Stimulated activated CD8-positive, alpha-beta memory T cell treated with anti-CD3 and anti-CD28 coated beads, Interleukin-4, amount 100 ng/mL, for 1 hour (primary cell): ENCODE measurements around the gene TFPI.

Experiments used
- DNase-seq, 2 donors: peaks; one replicate each; pipeline ENCODE4 v3.0.0-alpha.2; 2020; ENCODE audit warnings: low read depth in 2 of 2, low spot score in 1 of 2

Gene TFPI

DNA sequence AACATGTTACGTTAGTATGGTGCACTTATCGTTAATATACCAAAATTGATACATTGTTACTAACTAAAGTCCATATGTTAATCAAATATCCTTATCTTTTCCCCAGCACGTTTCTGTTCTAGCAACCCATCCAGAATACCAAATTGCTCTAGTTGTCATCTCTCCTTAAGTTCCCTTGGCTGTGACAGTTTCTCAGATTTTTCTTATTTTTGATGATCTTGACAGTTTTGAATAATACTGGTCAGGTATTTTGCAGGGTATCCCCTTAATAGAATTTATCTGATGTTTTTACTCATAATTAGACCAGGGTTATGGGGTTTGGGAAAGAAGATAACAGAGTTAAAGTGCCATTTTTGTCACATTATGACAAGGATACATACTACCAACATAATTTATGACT is 47.8 kb downstream of the TFPI start:
- no peak for DNase-seq

DNA sequence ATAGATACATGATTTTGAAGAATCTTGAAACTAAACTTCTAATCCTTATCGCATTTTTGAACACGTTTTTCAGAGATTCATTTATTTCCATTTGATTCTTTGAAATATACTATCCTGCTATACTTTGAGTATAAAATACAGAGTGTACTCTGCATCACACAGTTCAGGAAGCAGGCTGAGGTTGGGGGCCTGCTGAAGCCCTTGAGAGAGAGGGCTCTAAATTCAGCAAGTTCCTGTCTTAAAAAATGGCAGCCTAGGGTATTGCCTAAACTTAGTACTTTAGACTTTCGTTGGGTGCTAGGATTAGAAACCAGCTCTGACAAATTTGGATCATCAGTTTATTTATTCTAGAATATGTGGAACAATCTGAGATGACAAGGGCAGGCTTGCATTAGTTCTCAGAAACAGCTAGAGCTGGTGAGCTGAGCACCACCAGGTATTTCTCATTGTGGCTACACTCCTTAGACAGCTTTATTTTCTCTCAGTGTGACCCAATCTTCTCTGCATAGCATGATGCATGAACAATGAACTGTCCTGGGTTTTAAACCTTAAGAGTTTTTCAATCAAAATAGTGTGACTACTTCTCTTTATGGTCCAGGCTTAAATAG is 49.1 kb downstream of the TFPI start:
- DNase-seq = no peak

DNA sequence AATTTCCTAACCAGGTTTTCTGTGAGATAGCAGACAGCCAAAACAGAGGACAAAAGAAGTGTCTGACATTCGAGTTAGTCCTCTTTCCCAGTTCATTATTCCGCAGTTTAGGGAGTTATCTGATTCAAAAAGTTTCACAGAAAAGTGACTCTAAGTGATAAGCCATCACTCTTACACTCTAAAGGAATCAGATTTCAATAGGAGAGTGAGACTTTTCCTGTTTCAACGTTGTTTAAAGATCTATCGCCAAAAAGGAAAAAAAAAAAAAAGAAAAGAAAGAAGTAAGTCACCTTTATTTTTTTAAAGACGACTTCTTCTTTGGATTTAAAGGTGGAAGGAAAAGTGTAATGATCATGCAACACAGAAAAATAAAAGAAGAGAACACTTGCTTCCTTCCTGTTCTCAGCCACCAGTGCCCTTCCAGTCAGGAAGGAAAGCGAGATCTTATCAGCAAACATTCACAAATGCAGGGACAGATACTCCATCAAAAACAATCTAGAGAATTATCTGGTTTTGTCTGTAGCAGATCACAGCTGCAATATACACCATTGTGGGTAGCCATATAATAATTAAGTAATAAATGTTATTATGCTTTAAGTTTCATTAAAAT is 49.8 kb downstream of the TFPI start:
- DNase-seq = no peak

DNA sequence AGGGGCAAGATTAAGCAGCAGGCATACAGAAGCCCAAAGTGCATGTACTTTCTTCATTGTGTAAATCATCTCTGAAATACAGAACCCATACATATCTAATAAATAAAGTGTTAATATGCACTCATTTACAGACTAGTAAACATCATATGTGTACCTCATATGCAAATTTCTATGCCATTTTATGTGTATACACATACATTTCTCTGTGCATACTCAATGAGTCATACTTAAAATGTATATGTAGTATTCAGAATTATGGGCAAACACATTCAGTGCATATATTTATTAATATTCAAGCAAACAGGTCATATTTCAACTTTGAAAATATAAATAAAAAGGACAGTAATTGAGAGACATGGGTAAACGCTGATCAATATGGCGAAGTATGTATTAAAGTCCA is 50.5 kb downstream of the TFPI start:
- no peak for DNase-seq

- no peak for DNase-seq
Measured at GRCh38 chr2:187502467-187502866, 51.8 kb downstream of the TFPI start.

GRCh38 chr2:187500585-187501359 is 53.5 kb downstream of the TFPI start:
- no peak for DNase-seq

GRCh38 chr2:187499941-187500532 is 54.2 kb downstream of the TFPI start:
- DNase-seq = no peak

DNA sequence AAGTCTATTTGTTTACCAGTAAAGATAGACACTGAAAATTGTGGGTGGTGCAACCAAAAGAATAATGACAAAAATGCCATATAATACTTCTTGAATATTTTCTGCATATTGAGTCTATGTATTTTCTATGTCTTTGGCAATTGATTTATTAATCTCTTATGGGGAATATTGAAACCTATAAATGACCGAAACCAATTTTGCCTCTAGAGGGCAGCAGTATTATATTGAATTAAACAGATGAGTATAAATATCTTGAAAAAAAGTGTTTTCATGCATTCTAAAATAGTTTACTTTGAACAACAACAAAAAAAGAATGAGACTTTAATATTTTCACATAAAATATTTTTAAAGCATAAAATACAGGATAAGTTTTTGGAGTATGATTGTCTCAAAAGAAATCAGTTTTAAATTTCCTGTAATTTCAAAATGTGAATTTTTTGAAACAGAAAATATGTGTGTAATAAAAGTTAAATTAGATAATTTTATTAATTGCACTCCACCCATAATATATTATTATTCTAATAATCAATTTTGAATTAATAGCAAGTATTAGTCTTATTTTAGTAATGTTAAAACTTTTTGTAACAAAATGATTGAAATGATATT is 56.3 kb downstream of the TFPI start:
- no peak for DNase-seq

GRCh38 chr2:187497140-187497539 is 57.1 kb downstream of the TFPI start:
- no peak for DNase-seq

GRCh38 chr2:187495324-187495723 is 58.9 kb downstream of the TFPI start:
- DNase-seq = no peak

GRCh38 chr2:187493877-187494568 is 60.2 kb downstream of the TFPI start:
- no peak for DNase-seq

- DNase-seq = no peak
Measured at GRCh38 chr2:187493180-187493579, 61.1 kb downstream of the TFPI start.

DNA sequence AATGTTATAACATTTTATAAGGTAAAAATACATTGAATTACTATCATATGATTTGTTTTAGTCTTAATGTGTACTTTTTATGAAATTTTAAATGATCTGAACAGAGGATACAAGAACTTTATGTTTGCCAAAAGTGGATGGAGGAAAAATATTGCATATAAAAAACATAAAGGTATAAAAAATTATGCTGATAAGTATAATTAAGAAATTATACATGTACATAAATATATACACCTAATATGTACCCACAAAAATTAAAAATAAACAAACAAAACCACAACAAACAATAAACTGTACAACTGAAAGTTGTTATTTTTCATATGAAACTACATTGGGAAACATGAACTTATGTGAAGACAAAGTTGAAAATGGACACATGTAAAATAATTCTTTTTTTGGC is 68.0 kb downstream of the TFPI start:
- DNase-seq = no peak

- no peak for DNase-seq
Measured at GRCh38 chr2:187485523-187485922, 68.7 kb downstream of the TFPI start.

DNA sequence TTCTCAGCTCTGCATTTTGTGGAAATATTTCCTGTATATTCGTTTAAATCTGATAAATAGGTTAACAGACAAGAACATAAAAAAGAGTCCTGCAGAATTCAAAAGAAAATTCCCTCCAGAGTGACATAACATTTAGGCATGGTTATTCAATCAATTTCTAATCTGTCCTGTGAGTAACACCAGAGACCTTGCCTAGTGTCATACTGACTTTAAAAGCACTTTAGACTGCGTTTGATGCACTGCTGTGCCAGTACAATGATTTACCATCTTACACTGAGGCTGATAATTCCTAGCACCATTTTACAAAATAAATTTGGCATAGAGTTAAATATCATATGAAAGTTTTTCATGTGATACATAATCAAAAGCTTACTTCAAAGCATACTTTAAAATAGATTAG is 70.7 kb downstream of the TFPI start:
- no peak for DNase-seq

- no peak for DNase-seq
Measured at GRCh38 chr2:187482796-187483195, 71.4 kb downstream of the TFPI start.

- DNase-seq = no peak
Measured at GRCh38 chr2:187481543-187481942, 72.7 kb downstream of the TFPI start.

DNA sequence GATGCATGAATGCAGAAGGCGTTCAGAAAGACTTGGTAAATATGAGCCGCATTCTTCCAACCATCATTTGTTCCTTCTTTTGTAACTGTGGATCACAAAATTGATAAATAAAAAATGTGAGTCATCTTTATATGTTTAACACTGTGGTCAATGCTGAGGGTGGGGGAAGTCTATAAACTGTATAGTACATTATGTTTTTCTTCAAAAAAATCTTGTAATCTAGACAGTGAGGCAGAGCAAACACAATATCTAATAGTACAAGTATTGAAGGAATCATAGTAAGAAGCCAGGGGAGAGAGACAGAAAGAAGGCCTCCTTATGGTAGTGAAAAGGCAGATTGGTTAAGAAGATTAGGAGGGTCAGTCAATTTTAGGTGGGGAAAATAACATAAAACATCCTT is 75.5 kb downstream of the TFPI start:
- no peak for DNase-seq

DNA sequence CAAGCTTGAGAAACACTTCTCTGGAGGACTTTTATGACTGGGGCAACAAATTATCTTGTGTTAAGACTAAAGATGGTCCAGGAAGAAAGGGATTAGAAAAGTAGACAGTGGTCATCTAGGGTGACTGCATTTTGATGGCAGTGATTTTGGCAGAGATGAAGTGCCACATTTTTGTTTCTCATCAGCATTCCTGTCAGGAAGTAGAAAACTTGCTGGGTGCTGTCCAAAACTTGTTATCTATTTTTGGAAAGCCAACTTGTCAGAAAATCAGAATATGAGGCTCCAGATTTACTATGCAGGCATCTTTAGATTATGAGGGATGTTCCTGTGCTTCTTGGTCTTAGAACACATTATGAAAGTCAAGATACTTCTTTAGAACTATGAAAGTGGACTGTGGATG is 77.2 kb downstream of the TFPI start:
- DNase-seq = no peak

GRCh38 chr2:187475499-187476248 is 78.6 kb downstream of the TFPI start:
- DNase-seq = no peak
